ENCODE measurements around the gene SAMHD1. TPM values are rescaled to one million over a fixed set of nuclear protein-coding genes. Genes with fewer than 3 reads are reported as not detected.

SAMHD1 gene
- polyA plus RNA-seq, 2 of the 4 experiments (the other 2 are of a cell fraction) = 9.8 to 11.7 TPM

DNA sequence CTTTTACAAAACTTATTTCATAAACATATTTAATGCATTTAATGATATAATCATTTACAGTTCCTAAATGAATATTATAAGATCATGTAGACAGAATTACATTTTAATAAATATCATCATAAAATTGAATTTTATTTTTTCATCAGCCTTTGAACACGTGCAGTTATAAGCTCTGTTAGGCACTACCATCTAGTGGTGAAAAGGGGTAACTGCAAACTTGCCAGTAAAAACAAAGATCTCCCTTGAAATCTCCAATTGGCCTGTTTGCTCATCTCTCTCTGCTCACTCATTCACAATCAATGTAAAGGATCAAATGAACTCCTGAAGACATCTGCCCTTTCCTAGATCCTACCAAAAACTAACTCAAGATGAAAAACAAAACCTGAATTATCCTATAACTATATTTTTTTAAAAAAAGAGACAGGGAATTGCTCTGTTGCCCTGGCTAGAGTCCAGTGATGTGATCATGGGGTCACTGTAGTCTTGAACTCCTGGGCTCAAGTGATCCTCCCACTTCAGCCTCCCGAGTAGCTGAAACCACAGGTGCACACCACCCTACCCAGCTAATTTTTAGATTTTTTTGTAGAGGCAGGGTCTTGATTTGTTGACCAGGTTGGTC lies 31.7 kb downstream of the SAMHD1 start:
- peak; percentile 50 to 63 for DNase-seq (ENCODE audit: low read depth in 1 of 2, low spot score in 1 of 2)
- H3K4me2 ChIP-seq = no peak overlapping the region
- H3K4me1 ChIP-seq = peaks cover 11% of the 10 kb centered on the region
- WGBS (ENCODE audit: missing lambda C conversion rate) = 3% methylated on average over 2 of the region's 2 CpGs
- TF ChIP-seq RCOR1 (IDR thresholded peaks at IDR 0.05; ENCODE audit: low read depth, low read length) = no peak
- TF ChIP-seq, protein P1, sequence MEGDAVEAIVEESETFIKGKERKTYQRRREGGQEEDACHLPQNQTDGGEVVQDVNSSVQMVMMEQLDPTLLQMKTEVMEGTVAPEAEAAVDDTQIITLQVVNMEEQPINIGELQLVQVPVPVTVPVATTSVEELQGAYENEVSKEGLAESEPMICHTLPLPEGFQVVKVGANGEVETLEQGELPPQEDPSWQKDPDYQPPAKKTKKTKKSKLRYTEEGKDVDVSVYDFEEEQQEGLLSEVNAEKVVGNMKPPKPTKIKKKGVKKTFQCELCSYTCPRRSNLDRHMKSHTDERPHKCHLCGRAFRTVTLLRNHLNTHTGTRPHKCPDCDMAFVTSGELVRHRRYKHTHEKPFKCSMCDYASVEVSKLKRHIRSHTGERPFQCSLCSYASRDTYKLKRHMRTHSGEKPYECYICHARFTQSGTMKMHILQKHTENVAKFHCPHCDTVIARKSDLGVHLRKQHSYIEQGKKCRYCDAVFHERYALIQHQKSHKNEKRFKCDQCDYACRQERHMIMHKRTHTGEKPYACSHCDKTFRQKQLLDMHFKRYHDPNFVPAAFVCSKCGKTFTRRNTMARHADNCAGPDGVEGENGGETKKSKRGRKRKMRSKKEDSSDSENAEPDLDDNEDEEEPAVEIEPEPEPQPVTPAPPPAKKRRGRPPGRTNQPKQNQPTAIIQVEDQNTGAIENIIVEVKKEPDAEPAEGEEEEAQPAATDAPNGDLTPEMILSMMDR (IDR thresholded peaks at IDR 0.05) = peak; percentile 86
- peak; percentile 42; the same call in 1 of the 2 replicates for TF ChIP-seq BHLHE40 (IDR thresholded peaks at IDR 0.05; ENCODE audit: low read depth, low read length)
- TF ChIP-seq, protein P2, sequence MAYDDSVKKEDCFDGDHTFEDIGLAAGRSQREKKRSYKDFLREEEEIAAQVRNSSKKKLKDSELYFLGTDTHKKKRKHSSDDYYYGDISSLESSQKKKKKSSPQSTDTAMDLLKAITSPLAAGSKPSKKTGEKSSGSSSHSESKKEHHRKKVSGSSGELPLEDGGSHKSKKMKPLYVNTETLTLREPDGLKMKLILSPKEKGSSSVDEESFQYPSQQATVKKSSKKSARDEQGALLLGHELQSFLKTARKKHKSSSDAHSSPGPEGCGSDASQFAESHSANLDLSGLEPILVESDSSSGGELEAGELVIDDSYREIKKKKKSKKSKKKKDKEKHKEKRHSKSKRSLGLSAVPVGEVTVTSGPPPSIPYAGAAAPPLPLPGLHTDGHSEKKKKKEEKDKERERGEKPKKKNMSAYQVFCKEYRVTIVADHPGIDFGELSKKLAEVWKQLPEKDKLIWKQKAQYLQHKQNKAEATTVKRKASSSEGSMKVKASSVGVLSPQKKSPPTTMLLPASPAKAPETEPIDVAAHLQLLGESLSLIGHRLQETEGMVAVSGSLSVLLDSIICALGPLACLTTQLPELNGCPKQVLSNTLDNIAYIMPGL (CRISPR knock-in tag; IDR thresholded peaks at IDR 0.05; ENCODE audit: borderline replicate concordance) = no peak
- TF ChIP-seq SMC3 (IDR thresholded peaks at IDR 0.05) = peak; percentile 32; the same call in 1 of the 3 replicates
- peak; percentile 43; the same call in 1 of the 2 replicates for TF ChIP-seq MYC (IDR thresholded peaks at IDR 0.05; ENCODE audit: borderline replicate concordance, low read length)
- TF ChIP-seq RAD21 (conservative IDR thresholded peaks at IDR 0.05 in 1 of 2, IDR thresholded peaks at IDR 0.05 in 1 of 2) = peak; percentile 71 to 81
- TF ChIP-seq, protein P3, sequence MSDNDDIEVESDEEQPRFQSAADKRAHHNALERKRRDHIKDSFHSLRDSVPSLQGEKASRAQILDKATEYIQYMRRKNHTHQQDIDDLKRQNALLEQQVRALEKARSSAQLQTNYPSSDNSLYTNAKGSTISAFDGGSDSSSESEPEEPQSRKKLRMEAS (IDR thresholded peaks at IDR 0.05) = peak; percentile 55; the same call in 1 of the 2 replicates
- no peak for TF ChIP-seq ZFP36 (IDR thresholded peaks at IDR 0.05; ENCODE audit: borderline replicate concordance, partially characterized antibody)
- TF ChIP-seq, protein P4, sequence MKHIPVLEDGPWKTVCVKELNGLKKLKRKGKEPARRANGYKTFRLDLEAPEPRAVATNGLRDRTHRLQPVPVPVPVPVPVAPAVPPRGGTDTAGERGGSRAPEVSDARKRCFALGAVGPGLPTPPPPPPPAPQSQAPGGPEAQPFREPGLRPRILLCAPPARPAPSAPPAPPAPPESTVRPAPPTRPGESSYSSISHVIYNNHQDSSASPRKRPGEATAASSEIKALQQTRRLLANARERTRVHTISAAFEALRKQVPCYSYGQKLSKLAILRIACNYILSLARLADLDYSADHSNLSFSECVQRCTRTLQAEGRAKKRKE (CRISPR knock-in tag; IDR thresholded peaks at IDR 0.05; ENCODE audit: low read depth) = no peak
- CTCF ChIA-PET = interaction anchor here (0.6 to 2.9 kb wide), 23 partner anchors 9 to 717 kb away, joined by 3 to 13 read pairs (median 4); partner anchors contain the start of gene RAB5IF
- H3K9me3 ChIP-seq = no peaks in the 10 kb centered on the region
- POLR2A ChIA-PET = no interaction called here
- no peak overlapping the region for H3K4me3 ChIP-seq
- ATAC-seq = peak in 1 of 2 experiments; percentile 65; a peak in 3 of 6 replicates
- no peak for FAIRE-seq
- no peak overlapping the region for H3K27ac ChIP-seq

DNA sequence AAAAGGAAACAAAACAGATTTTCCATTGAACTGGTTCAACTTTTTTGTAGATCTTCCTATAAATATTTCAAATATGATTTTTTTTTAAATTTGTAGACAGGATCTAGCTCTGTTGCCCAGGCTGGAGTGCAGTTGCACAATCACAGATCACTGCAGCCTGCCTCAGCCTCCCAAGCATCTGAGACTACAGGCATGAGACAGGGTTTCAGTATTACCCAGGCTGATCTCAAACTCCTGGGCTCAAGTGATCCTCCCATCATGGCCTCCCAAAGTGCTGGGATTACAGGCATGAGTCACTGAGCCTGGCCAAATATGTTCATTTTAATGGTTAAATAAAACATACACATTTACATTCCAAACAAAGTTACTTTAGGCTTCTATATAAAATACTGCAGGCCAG lies 33.6 kb downstream of the SAMHD1 start:
- ChIA-PET POLR2A (no interaction called here), CTCF (interaction anchor here (0.9 to 2.5 kb wide), 7 partner anchors 16 to 479 kb away, joined by 3 to 13 read pairs (median 3); no protein-coding TSS in a partner anchor)
- Histone ChIP-seq H3K27ac (no peak overlapping the region), H3K4me3 (no peak overlapping the region), H3K9me3 (no peaks in the 10 kb centered on the region), H3K4me2 (no peak overlapping the region), H3K4me1 (no peaks in the 10 kb centered on the region)
- no peak for TF ChIP-seq SMC3 (IDR thresholded peaks at IDR 0.05)
- peak in 1 of 2 experiments; percentile 18; a peak in 1 of 4 replicates for TF ChIP-seq CEBPB (IDR thresholded peaks at IDR 0.05)
- no peak for TF ChIP-seq GATA3 (IDR thresholded peaks at IDR 0.05; ENCODE audit: borderline replicate concordance)
- TF ChIP-seq HOXA7 (CRISPR knock-in tag; IDR thresholded peaks at IDR 0.05) = no peak
- no peak for TF ChIP-seq POLR2A (IDR thresholded peaks at IDR 0.05; ENCODE audit: low read length)
- no peak for TF ChIP-seq FOSB (CRISPR knock-in tag; IDR thresholded peaks at IDR 0.05)
- no peak for TF ChIP-seq ZFP36 (IDR thresholded peaks at IDR 0.05; ENCODE audit: borderline replicate concordance, partially characterized antibody)
- no peak for TF ChIP-seq MYC (IDR thresholded peaks at IDR 0.05; ENCODE audit: borderline replicate concordance, low read length)
- ATAC-seq (no peak), FAIRE-seq (no peak), DNase-seq (ENCODE audit: low read depth in 1 of 2, low spot score in 1 of 2) (no peak)

DNA sequence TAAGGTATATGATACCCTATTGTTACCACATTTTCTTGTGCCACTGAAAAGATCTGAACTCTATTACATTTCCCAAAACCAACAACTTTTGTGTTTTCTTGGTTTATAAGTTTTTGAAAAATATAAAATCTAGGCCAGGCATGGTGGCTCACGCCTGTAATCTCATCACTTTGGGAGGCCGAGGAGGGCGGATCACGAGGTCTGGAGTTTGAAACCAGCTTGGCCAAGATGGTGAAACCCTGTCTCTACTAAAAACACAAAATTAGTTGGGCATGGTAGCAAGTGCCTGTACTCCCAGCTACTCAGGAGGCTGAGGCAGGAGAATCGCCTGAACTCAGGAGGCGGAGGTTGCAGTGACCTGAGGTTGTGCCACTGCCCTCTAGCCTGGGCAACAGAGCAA lies 34.3 kb downstream of the SAMHD1 start:
- DNase-seq (ENCODE audit: low read depth in 1 of 2, low spot score in 1 of 2) (no peak), ATAC-seq (no peak), FAIRE-seq (no peak)
- Histone ChIP-seq H3K4me3 (no peak overlapping the region), H3K9me3 (no peaks in the 10 kb centered on the region), H3K27ac (no peak overlapping the region), H3K4me2 (no peak overlapping the region), H3K4me1 (no peaks in the 10 kb centered on the region)
- TF ChIP-seq RARB (CRISPR knock-in tag; IDR thresholded peaks at IDR 0.05) (no peak), HOXB5 (CRISPR knock-in tag; IDR thresholded peaks at IDR 0.05) (no peak), ESRRA (IDR thresholded peaks at IDR 0.05; ENCODE audit: borderline replicate concordance, low read length) (no peak)
- ChIA-PET CTCF (interaction anchor here (0.9 to 2.2 kb wide), 3 partner anchors 16 to 31 kb away, joined by 3 to 13 read pairs (median 4); no protein-coding TSS in a partner anchor), POLR2A (no interaction called here)
- WGBS (ENCODE audit: missing lambda C conversion rate) = 94% methylated on average over 6 of the region's 6 CpGs

Data from A549 (cell line).